Right renal cortex interstitium (tissue), 3 donors: ENCODE measurements around the gene SLC4A1AP. TPM values are rescaled to one million over a fixed set of nuclear protein-coding genes. Genes with fewer than 3 reads are reported as not detected.

Source experiments
- DNase-seq, 3 donors: peaks; one replicate each; pipeline ENCODE4 v3.0.0-alpha.2; 2013; ENCODE audit warnings: low read depth in 3 of 3, low spot score in 2 of 3
- polyA plus RNA-seq, 3 donors: library from polyadenylated mRNA; unstranded; fragments of 120-200 nt; gene quantifications; one replicate each; pipeline ENCODE4 v1.2.1, GENCODE V29; 2013; ENCODE audit not compliant: insufficient read length in 3 of 3

SLC4A1AP gene
- polyA plus RNA-seq, 3 donors, result 32.5 to 33.6 (median 33.6) TPM

- no peak for DNase-seq
These were observed 73.2 kb downstream of the SLC4A1AP start for GRCh38 chr2:27736890-27737204.

- DNase-seq, result no peak
These were observed 74.1 kb downstream of the SLC4A1AP start for GRCh38 chr2:27737676-27738348.

- DNase-seq, result no peak
These were observed 74.8 kb downstream of the SLC4A1AP start for GRCh38 chr2:27738349-27739057.

GRCh38 chr2:27739058-27739373 is 75.3 kb downstream of the SLC4A1AP start:
- no peak for DNase-seq

- DNase-seq, result no peak
These were observed 78.0 kb downstream of the SLC4A1AP start for GRCh38 chr2:27741673-27742072.

GRCh38 chr2:27742571-27742970 is 78.9 kb downstream of the SLC4A1AP start:
- DNase-seq, result no peak

Other genes starting within 250 kb of the SLC4A1AP start
- 100 to 1,000 TPM; 126 to 135 (median 130) TPM for gene NRBP1, start 235.3 kb upstream of the SLC4A1AP start, polyA plus RNA-seq
- gene KRTCAP3, start 221.5 kb upstream of the SLC4A1AP start, polyA plus RNA-seq, result 1 to 10 TPM; 5.6 to 8.1 (median 6.5) TPM
- gene IFT172, start 174.1 kb upstream of the SLC4A1AP start, polyA plus RNA-seq, result 10 to 100 TPM; 39.1 to 44.9 (median 39.8) TPM
- 1 to 10 TPM; 7.4 to 8.2 (median 7.6) TPM for gene FNDC4, start 168.7 kb upstream of the SLC4A1AP start, polyA plus RNA-seq
- not detected for gene GCKR, start 167.1 kb upstream of the SLC4A1AP start, polyA plus RNA-seq
- gene ZNF512, start 80.8 kb upstream of the SLC4A1AP start, polyA plus RNA-seq, result 10 to 100 TPM; 80.9 to 89.1 (median 83.2) TPM
- gene CCDC121, start 34.9 kb upstream of the SLC4A1AP start, polyA plus RNA-seq, result 10 to 100 TPM; 13.0 to 14.1 (median 13.9) TPM
- 10 to 100 TPM; 63.9 to 69.7 (median 67.3) TPM for gene GPN1, start 34.8 kb upstream of the SLC4A1AP start, polyA plus RNA-seq
- gene SUPT7L, start 275 bp upstream of the SLC4A1AP start, polyA plus RNA-seq, result 10 to 100 TPM; 51.1 to 57.4 (median 53.9) TPM
- 100 to 1,000 TPM; 182 to 196 (median 183) TPM for gene MRPL33, start 107.8 kb downstream of the SLC4A1AP start, polyA plus RNA-seq
- 1 to 10 TPM; 7.9 to 8.9 (median 8.2) TPM for gene RBKS, start 226.5 kb downstream of the SLC4A1AP start, polyA plus RNA-seq
- 10 to 100 TPM; 55.5 to 58.9 (median 57.2) TPM for gene BABAM2, start 226.8 kb downstream of the SLC4A1AP start, polyA plus RNA-seq